Posterior cingulate gyrus (tissue), 11 donors: ENCODE measurements around the gene TMEM158.
A peak's percentile ranks its signal among the peaks of the same experiment; 100 is the strongest.

Source experiments
- DNase-seq, 10 donors: peaks; one replicate each; pipeline versions ENCODE4 v3.0.0 to v3.0.0-alpha.2; 2020 to 2021; ENCODE audit warnings: mixed read lengths in 3 of 10
- intact Hi-C: fragments of 100-400 bp; cut with DNase I; formaldehyde crosslinking; loops from one replicate; pipeline ENCODE4 v1.15.1; 2023

Gene TMEM158

DNA sequence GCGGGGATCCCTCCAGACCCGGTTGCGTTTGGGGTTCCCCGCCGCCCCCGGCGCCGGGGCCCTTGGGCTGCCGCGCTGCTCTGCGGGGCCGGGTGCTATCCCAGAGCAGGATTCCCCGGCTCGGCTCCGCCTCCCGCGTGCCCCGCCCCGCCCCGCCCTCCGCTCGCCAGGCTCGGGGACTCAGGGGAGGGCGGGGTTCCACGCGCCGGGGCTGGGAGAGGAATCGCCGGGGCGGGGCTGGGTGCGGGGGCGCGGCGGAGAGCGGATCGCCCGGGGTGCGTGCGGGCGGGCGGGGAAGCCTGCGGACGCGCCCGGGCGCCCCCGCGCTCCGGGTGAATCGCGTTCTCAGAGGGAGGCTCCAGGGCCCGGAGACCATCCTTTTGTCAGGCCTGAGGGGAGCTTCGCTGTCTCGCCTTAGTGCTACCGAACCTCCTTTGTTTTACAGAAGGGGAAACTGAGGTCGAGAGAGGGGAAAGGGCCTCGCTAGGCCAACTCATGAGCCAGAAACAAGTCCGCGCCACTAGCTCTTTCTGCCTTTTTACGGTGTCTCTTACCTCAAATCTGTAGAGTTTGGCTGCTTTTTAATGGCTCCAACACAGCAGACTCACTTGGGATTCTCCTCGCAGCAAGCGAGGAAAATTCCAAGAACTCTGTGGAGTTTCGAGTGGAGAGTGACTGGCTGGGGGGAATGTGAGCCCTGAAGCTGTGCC lies at the start of gene TMEM158:
Gene TMEM158 (minus strand): TSS at position 82 of the 710 bp plus-strand sequence. CDS start 260 bp downstream, outside the sequence.
- intact Hi-C loops, result loop anchor here (5.0 kb wide), 2 partner anchors 184 to 431 kb away; no protein-coding TSS in a partner anchor
- peak; percentile 47 to 95 (median 76) for DNase-seq

DNA sequence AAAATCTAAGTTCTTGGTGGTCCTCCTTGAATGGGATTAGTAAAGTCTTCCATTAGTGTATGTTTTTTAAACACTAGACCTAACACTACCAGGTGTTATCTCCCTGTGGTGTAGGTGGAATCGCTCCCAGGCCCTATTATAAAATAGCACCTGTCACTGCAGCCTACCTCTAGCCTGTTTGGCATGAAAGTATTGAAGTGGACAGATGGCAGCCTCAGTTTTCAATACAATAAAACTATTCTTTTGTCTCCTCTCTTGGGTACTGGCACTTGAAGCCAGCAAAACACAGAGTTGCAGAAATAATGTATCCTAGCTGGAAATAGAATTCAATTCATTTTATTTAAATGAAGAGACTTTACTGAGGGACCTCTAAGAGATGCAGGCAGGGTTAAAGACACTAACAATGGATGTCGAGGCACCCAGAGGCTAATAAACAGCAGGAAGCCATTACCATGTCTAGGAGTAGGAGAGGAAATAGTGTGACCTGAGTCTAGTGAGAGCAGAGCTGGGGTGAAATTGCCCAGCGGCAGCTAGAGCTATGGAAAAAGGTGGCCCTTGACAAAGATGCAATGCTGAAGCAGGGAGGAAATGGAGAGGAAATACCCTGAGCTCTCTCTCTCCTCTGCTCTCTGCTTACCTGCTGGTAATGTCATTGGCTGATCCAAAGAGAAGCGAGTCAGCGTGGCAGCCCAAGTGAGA lies 49.1 kb upstream of the TMEM158 start:
- no peak for DNase-seq
- intact Hi-C loops, result no loop called here

DNA sequence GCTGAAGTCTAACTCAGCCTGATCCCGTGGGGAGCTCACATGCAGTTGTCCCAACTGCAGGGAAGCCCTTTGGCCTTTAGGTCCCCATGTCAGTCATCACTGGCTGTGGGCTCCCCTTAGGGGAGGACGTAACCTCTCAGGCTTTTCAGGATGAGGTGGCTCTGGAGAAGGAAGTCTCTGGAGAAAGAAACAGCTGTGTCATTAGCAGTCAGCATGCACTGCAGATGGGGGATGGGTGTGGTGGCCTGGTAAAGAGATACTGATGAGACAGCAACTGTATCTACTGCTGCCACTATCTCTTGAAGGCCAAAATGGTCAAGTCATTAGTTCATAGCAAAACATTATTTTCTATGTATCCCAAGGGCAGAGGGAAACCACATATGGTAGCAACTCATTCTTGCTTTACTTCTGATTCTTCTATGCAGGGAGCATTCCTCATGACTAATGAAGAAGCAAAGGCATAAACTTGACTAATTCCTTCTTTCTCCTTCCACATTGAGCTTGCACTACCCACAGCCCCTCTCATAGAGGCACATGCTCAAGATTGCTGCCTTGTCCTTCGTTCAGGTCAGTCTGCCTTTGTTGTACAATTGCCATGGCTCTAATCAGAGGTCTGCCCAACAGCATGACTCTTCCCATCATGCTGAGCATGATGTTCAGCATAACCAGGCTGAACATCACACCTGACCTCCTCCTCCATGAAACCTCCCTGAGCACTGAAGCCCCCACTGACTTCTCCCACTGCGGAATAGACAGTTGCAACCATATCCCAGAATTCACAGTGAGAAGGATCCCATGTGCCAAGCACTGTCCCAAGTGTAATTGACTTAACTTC lies 47.8 kb upstream of the TMEM158 start:
- DNase-seq, result peak in 1 of 10 donors; percentile 39
- intact Hi-C loops, result no loop called here

DNA sequence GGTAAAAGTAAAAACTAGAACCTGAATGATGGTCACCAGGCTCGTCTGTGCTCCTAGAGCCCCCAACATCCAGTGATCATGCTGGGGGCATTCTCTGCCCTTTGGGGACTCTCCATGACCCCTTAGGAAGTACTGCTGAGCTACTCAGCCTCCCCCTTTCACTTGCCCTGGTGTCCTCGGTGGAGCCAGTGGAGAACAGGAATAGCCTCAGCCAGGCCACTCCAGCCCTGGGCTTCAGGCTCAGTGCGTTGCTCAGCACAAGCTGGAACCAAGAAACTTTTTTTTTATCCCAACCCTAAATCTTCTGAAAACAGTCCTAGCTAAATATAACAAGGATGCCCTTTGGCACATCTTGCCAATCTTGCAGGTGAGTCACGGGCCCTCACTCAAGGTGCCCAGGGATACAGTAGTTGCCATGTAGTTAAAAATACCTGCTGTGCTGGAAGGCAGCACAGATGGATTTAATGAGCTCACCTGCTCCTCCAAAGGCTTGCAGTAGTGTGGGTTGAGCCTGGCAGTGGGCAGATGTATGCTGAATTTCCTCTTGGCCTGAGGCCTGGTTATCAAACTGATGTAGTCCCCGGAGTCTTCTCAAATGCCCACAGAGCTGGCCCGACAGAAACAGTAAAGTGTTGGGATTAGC lies 46.9 kb upstream of the TMEM158 start:
- intact Hi-C loops, result no loop called here
- peak in 1 of 10 donors; percentile 31 for DNase-seq

DNA sequence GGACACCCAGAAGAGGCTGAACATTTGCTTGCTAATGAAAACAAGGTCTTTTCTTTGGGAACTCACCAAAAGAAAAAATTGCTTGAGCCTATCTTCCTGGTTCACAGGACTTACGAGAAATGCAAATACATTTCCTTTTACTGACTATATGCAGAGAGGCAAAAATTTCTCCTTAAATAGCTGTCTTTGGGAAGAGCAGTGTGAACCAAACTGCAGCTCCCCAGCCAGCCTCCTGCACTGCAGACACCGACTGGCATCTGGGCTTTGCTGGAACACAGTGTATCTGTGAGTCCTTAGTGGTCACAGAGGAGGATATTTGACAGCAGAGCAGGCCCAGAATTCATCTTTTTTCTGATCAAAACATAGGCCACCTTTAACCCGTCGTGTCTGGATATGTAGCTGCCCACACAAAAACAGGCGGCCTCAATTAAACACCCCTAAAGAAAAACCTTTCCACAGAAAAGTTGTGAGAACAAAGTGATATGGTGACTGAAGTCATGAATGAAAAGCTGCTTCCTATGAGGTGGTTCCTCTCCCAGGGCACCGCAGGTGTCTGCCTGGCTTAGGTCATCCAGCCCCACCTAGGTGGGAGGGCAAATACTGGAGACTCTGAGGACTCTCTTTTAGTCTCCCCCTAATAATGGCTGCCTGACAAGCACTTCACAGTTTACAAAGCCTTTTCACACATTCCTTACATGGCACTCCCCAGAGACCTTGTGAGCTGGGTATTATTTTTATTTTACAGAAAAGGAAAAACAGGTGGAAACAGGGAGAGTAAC lies 46.1 kb upstream of the TMEM158 start:
- intact Hi-C loops, result no loop called here
- DNase-seq, result no peak

DNA sequence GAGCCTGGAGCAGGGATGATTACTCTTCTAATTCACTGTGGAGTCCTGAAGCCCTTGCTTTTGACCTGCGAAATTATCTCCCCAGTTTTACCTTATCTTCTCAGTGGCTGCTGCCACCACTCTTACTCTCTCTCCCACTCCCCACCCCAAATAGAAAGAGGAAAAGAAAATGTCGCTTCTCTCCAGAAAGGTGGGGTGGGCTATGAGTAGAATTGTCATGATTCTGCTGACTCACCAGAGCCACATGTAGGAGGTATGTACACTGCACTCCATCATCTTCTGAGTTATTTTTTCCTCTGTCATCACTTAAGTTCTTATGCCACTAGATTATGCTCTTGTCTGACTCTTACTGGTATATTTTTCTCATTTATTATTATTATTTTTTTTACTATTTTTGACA lies 43.9 kb upstream of the TMEM158 start:
- intact Hi-C loops, result no loop called here

DNA sequence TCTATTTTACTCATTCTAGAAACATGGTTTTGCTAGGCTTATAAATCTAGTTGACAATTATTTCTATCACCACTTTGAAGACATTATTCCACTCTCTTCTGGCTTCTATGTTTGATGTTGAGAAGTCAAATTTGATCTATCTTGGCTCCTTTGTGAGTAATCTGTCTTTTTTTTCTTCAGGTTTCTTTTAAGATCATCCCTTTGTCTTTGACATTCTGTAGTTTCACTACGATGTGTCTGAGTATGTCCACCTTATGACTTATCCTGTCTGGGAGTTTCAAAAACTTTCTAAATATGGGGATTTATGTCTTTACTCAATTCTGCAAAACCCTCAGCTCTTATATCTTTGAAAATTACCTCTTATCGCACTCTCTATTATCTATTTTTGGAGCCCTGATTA lies 41.0 kb upstream of the TMEM158 start:
- intact Hi-C loops, result no loop called here
- no peak for DNase-seq

More for the DNA sequence above, 43.9 kb upstream of the TMEM158 start:
- no peak for DNase-seq

DNA sequence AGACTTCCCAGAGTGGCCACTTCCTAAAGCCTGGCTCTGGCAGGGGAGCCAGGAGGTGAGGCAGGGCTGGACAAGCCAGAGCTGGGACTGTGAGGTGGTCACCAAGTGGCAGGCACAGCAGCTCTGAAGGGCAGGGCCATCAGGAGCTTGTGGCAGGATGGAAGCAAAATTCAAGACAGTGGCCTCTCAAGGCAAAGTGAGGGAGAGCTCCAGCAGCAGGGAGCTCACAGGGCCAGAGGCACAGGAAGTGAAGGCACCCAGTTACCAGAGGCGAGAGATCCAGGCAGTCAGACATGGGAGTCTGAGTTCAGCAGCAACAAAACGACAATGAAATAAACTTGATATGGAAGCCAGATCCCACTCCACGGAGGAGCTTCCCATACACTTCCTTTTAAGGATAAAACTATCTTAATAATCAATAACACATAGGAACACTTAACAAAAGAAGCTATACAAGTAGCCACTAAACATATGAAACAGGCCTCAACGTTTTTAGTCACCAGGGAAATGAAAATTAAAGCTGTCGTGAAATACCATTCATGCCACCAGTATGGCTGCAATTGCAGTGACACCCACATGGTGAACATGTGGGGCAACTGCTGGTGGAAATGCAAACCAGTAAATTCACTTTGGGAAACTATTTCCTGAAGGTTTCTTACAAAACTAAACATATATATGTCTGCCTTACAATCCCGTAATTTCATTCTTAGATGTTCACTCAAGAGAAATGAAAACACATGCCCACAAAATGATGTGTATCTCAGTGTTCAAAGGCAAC lies 35.4 kb upstream of the TMEM158 start:
- intact Hi-C loops, result no loop called here
- no peak for DNase-seq

DNA sequence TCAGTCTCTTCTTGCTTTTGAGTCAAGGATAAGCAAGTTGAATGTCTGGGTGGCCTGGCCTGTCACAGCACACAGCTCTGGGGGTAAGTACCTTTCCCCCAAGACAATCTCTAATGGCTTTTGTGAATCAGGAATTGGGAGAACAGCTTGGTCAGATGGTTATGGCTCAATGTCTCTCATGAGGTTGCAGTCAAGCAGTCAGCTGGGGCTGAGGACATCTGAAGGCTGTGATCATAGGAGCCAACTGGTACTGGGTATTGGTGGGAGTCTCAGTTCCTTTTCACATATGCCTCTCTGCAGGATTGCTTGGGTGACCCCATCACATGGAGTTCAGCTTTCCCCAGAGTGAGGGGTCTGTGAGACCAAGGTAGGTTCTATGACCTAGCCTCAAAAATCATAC lies 33.0 kb upstream of the TMEM158 start:
- no peak for DNase-seq
- intact Hi-C loops, result no loop called here

DNA sequence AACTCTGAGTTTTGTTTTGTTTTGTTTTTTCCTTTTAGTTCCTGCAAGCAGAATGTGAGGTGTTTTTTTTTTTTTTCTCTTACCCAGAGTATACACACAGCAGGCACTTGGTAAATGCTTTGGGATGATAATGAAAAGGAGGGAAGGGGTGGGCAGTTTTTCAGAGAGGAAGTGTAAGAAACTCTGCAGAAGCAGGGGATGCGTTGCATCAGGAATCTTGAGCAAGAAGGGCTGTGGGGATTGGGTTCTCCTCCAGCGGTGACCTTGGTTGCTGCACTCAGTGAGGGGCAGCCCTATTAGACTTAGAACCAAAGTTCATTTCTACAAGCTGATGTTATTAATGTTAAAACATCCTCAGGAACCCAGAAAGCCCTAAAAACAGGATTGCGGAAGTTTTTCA lies 32.2 kb upstream of the TMEM158 start:
- intact Hi-C loops, result no loop called here
- no peak for DNase-seq

DNA sequence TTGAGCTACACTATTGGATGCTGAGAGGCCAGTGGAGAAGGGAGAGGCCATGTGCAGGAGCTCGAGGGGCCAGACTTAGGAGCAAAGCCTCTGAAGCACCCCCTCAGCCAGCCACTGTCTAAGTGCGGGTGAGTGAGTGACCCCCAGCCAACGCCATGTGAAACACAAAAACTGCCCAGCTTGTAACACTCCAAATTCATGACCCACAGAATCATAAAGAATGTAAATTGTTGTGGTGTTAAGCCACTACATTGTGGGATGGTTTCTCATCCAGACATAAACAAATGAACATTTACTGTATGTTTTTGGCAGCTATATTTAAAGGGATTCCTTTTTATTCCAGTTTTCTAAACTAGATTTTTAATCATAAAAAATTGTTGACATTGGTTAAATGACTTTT lies 27.2 kb upstream of the TMEM158 start:
- DNase-seq, result no peak
- intact Hi-C loops, result no loop called here

DNA sequence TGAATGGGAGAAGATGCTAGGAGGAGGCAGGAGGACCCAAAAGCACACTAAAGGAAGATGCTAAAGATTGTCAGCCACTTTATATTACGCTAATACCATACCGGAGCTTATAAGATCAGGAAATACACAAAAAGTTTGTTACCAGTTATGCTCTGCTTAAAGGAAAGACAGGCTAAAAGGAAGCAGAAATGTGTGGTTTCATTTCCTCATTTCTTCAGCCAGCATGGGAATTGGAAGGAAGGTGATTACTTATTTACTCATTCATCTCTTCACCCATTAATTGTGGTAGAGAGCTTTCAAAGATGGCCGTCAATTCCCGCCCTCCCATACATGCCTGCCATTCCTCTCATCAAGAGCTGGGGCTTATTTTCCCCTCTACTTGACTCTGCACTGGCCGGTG lies 26.7 kb upstream of the TMEM158 start:
- no peak for DNase-seq
- intact Hi-C loops, result no loop called here

DNA sequence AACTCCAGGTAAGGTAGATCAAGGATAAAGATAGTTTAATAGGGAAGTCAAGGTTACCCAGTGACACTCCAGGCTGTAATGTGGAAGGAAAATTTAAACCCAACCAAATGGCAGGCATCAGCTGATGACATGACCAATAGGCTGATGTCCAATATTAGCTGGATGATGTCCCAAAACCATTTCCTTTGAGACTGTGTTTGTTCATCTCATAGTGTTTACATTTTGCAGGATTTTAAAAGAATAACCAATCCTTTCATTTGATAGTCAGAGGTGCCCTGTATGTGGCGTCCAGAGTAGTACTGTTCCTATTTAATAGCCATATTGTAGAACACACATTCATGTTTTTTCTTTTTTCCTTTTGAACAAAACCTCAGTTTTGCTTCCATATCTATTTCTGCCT lies 23.3 kb upstream of the TMEM158 start:
- DNase-seq, result no peak
- intact Hi-C loops, result no loop called here

DNA sequence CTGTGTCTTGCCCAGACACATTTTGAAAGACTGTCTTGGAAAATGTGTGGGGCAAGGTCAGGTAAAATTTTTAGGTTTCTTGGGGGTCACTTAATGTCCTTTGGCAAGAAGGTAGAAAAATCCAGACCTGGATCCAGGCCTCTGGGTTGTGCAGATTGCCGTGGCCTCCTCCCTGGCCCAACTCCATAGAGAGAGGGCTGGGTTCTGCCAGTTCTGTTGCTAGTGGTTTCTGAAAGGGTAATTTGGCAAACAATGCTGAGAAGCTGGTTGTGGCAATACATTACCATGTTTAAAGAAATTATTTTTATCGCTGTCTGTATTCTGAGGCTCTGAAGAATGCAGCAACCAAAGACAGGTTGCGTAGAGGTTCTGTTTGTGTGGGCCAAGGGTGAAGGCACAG lies 20.2 kb upstream of the TMEM158 start:
- intact Hi-C loops, result no loop called here

DNA sequence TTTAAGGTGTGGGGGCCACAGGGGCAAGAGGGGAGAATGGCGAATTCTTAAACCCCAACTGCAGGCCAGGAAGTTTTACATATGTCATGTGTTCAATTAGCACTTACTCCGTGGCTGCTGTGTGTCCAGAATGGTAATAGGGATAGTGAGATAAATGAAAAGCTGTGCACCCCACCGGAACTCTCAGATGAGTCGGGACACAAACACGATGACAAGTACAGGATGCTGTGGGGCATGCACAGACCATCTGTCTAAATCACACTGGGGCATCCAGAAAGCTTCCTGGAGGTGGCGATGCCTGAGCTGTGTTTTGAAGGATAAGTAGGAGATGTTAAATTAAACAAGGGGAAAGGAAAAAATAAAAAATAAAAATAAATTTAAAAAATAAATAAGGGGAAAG lies 18.3 kb upstream of the TMEM158 start:
- intact Hi-C loops, result no loop called here

More for the DNA sequence above, 20.2 kb upstream of the TMEM158 start:
- DNase-seq, result no peak

DNA sequence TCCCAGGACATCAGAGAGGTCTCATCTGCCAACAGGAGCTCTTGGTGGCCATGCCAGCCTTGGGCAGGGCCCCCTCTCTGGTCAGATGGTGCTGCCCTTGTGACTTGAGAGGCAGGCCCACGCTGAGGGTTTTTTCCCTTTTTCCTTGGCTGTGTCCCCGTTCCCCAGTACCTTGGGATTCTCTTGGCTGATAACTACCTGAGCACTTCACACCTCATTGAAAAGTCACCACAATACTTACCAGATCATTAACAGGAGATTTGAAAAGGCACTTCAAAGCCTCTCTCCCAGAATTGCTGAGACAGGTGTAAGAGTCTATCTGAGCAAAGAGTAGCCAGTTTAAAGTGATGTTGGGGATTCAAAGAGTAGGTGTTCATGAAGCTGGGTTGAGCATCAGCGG lies 15.1 kb upstream of the TMEM158 start:
- DNase-seq, result no peak
- intact Hi-C loops, result no loop called here

More for the DNA sequence above, 18.3 kb upstream of the TMEM158 start:
- no peak for DNase-seq

DNA sequence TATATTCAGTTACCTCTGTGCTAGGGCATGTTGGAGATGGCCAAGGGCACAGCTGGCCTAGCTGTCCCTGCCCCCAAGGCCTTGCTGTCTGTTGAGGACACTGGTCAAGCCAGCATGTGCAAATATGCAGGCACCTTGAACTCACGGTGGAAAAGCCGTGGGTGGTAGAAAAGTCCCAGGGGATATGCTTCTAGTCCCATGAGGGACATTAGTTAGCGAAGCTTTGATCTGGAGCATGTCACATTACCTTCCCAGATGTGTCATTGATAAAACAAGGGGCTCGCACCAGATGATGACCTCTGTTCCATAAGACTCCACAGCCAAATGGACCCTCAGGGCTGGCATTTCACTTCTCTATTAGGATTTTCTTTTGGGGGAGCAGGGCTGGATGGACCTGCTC lies 14.2 kb upstream of the TMEM158 start:
- intact Hi-C loops, result no loop called here

DNA sequence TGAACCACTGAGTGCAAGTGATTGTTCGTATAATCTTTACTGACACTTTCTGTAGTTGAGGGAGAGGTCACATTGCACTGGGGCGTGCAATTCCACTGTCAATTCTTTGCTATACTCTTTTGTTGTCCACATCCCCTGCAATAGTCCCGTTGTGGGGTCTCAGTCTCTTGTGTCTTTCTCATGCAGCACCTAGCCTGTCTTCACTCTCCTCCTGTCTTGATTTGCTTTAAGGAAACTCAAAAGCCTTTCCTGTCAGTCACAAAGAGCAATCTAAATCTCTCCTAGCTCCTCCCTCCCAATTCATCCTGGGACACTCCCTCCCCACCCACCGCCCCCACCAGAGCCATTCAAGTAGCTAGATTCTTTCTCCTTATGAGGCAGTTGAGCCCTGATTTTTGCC lies 13.2 kb upstream of the TMEM158 start:
- intact Hi-C loops, result no loop called here
- DNase-seq, result no peak

More for the DNA sequence above, 14.2 kb upstream of the TMEM158 start:
- no peak for DNase-seq

DNA sequence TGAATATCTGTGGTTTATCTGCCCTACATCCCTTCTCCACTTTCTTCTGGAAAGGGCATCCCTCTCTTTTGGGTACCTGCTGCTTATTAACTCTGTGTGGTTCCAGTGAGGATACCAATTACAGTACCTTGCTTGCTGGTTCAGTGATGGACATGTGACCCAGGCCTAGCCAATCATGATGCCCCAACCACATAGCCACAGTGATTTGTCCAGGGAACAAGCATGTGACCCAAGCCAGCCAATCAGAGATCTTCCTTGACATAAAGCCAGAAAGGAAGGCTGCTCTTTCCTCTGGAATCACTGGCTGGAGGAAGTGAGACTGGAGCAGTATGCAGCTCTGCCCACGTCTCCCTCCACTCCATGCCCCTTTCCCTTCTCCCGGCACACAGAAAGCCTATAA lies 10.9 kb upstream of the TMEM158 start:
- intact Hi-C loops, result no loop called here
- DNase-seq, result no peak
